Effector CD4-positive, alpha-beta T cell (primary cell): Measurements from ENCODE around the gene FASN.

ENCODE experiments used
- DNase-seq: peaks from one replicate; pipeline ENCODE4 v3.0.0-alpha.2; 2020

The FASN gene

GRCh38 chr17:82086941-82087906, 10.8 kb downstream of the FASN start:
- no peak for DNase-seq

GRCh38 chr17:82085931-82086764, 11.9 kb downstream of the FASN start:
- no peak for DNase-seq

GRCh38 chr17:82085031-82085861, 12.8 kb downstream of the FASN start:
- DNase-seq: no peak

GRCh38 chr17:82084373-82085030, 13.5 kb downstream of the FASN start:
- no peak for DNase-seq

GRCh38 chr17:82083533-82084359, 14.3 kb downstream of the FASN start:
- no peak for DNase-seq

- DNase-seq: no peak
Observed at GRCh38 chr17:82083009-82083408, 15.0 kb downstream of the FASN start.

GRCh38 chr17:82082456-82082855, 15.6 kb downstream of the FASN start:
- no peak for DNase-seq

GRCh38 chr17:82081966-82082365, 16.1 kb downstream of the FASN start:
- DNase-seq: no peak

GRCh38 chr17:82081546-82081945, 16.5 kb downstream of the FASN start:
- no peak for DNase-seq

GRCh38 chr17:82080789-82081464, 17.1 kb downstream of the FASN start:
- no peak for DNase-seq

- no peak for DNase-seq
Observed at GRCh38 chr17:82080048-82080788, 17.8 kb downstream of the FASN start.

- no peak for DNase-seq
Observed at GRCh38 chr17:82079001-82079677, 18.9 kb downstream of the FASN start.

GRCh38 chr17:82078433-82078832, 19.6 kb downstream of the FASN start:
- DNase-seq: no peak

GRCh38 chr17:82077617-82078358, 20.2 kb downstream of the FASN start:
- DNase-seq: no peak

GRCh38 chr17:82076785-82077591, 21.0 kb downstream of the FASN start:
- DNase-seq: no peak

- no peak for DNase-seq
Observed at GRCh38 chr17:82076018-82076784, 21.8 kb downstream of the FASN start.

- DNase-seq: no peak
Observed at GRCh38 chr17:82073446-82073845, 24.6 kb downstream of the FASN start.
